ENCODE measurements around the gene GRIK4. TPM values are rescaled to one million over a fixed set of nuclear protein-coding genes. Genes with fewer than 3 reads are reported as not detected.

GRIK4 gene
- total and polyA plus RNA-seq, 2 donors (not counting 1 experiment from before 2014, with no cell fraction given), result 0.12 to 0.27 TPM

DNA sequence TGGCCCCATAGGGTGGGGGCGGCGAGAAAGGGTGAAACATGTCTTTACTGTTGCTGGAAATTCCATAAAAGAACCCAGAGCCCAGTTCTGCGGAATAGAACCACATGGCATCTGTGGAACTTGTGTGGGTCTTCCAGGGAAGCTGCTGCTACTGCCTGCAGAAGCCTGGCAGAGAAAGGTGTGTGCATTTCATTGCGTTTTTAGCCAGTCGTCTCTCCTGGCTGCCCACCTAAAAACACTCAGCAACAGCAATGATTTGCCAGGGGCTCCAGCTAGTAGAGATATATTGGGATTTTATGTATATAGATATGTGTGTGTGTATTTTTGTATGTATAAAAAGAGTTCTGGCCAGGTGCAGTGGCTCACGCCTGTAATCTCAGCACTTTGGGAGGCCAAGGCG is 385.1 kb downstream of the GRIK4 start:
- Histone ChIP-seq H3K4me1 (ENCODE audit: control insufficient read depth in 2 of 2, insufficient read depth in 2 of 2, low read length in 2 of 2) (no peaks in the 10 kb centered on the region), H2AFZ (ENCODE audit: insufficient read depth, low read depth, low read length, poor library complexity, severe bottlenecking) (no peak overlapping the region), H3K36me3 (replicated peaks in 1 of 2; ENCODE audit: control extremely low read depth in 1 of 2, control insufficient read depth in 1 of 2, extremely low read depth in 1 of 2, insufficient read depth in 2 of 2, low read length in 1 of 2) (no peaks in the 10 kb centered on the region), H3K27ac (ENCODE audit: low read length in 2 of 2) (no peak overlapping the region), H3K9me3 (ENCODE audit: control extremely low read depth in 1 of 3, control insufficient read depth in 2 of 3, insufficient read depth in 1 of 3, low read length in 2 of 3) (no peaks in the 10 kb centered on the region), H3K9ac (ENCODE audit: low read length) (no peak overlapping the region), H3K79me2 (ENCODE audit: control insufficient read depth, insufficient read depth, low read length) (no peaks in the 10 kb centered on the region), H3K27me3 (replicated peaks in 1 of 4; ENCODE audit: control extremely low read depth in 1 of 4, control insufficient read depth in 3 of 4, insufficient read depth in 4 of 4, low read length in 3 of 4) (no peaks in the 10 kb centered on the region), H3K4me3 (ENCODE audit: control extremely low read depth in 1 of 5, extremely low read depth in 1 of 5, insufficient read depth in 1 of 5, low read depth in 2 of 5, low read length in 4 of 5) (no peak overlapping the region), H3K4me2 (replicated peaks; ENCODE audit: low read depth, low read length, poor library complexity, severe bottlenecking) (no peak overlapping the region), H4K20me1 (ENCODE audit: control insufficient read depth, insufficient read depth, low read length, poor library complexity, severe bottlenecking) (no peaks in the 10 kb centered on the region)
- TF ChIP-seq EZH2 (IDR thresholded peaks at IDR 0.05; ENCODE audit: borderline replicate concordance, insufficient read depth, low read depth, low read length, poor library complexity, severe bottlenecking), result no peak
- TF ChIP-seq, protein P1, sequence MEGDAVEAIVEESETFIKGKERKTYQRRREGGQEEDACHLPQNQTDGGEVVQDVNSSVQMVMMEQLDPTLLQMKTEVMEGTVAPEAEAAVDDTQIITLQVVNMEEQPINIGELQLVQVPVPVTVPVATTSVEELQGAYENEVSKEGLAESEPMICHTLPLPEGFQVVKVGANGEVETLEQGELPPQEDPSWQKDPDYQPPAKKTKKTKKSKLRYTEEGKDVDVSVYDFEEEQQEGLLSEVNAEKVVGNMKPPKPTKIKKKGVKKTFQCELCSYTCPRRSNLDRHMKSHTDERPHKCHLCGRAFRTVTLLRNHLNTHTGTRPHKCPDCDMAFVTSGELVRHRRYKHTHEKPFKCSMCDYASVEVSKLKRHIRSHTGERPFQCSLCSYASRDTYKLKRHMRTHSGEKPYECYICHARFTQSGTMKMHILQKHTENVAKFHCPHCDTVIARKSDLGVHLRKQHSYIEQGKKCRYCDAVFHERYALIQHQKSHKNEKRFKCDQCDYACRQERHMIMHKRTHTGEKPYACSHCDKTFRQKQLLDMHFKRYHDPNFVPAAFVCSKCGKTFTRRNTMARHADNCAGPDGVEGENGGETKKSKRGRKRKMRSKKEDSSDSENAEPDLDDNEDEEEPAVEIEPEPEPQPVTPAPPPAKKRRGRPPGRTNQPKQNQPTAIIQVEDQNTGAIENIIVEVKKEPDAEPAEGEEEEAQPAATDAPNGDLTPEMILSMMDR (IDR thresholded peaks at IDR 0.05), result no peak
- ATAC-seq (ENCODE audit: low read depth) (no peak), DNase-seq (no peak)
- Mint-ChIP-seq H3K4me3 (no peak overlapping the region), H3K9me3 (ENCODE audit: insufficient read depth) (no peaks in the 10 kb centered on the region), H3K4me1 (no peaks in the 10 kb centered on the region), H3K27ac (no peak overlapping the region), H3K27me3 (peaks cover 16% of the 10 kb centered on the region)
- 96% methylated on average over 6 of the region's 7 CpGs for WGBS (ENCODE audit: insufficient coverage)
- intact Hi-C loops (cut with micrococcal nuclease), result no loop called here
- POLR2A ChIA-PET, result no interaction called here
- CTCF ChIA-PET, result no interaction called here

DNA sequence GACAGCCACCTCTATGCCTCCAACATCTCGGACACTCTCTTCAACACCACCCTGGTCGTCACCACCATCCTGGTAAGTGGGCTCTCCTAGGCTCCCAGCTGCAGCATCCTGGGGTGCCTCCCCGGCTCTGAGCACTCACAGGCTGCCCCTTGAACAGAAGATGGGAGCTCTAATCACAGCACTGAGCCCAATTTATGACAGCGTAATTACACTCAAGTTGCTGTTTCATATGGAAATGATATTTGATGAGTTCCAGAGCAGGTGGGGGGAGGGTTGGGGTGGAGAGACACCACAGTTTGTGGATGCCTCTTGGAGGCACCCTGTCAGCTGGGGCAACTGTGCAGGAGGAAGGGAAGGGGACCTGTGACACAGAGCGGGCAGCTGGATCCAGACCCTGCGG is 387.0 kb downstream of the GRIK4 start:
- TF ChIP-seq EZH2 (IDR thresholded peaks at IDR 0.05; ENCODE audit: borderline replicate concordance, insufficient read depth, low read depth, low read length, poor library complexity, severe bottlenecking), result no peak
- TF ChIP-seq, protein P1 (IDR thresholded peaks at IDR 0.05), result no peak
- no peaks in the 10 kb centered on the region for H3K4me1 ChIP-seq (ENCODE audit: control insufficient read depth in 2 of 2, insufficient read depth in 2 of 2, low read length in 2 of 2)
- no peaks in the 10 kb centered on the region for H3K4me1 Mint-ChIP-seq

More for the DNA sequence above, 387.0 kb downstream of the GRIK4 start:
- ChIA-PET CTCF (no interaction called here), POLR2A (no interaction called here)
- Histone ChIP-seq H3K79me2 (ENCODE audit: control insufficient read depth, insufficient read depth, low read length) (no peaks in the 10 kb centered on the region), H3K9ac (ENCODE audit: low read length) (no peak overlapping the region), H4K20me1 (ENCODE audit: control insufficient read depth, insufficient read depth, low read length, poor library complexity, severe bottlenecking) (no peaks in the 10 kb centered on the region), H3K36me3 (replicated peaks in 1 of 2; ENCODE audit: control extremely low read depth in 1 of 2, control insufficient read depth in 1 of 2, extremely low read depth in 1 of 2, insufficient read depth in 2 of 2, low read length in 1 of 2) (no peaks in the 10 kb centered on the region), H3K4me2 (replicated peaks; ENCODE audit: low read depth, low read length, poor library complexity, severe bottlenecking) (no peak overlapping the region), H2AFZ (ENCODE audit: insufficient read depth, low read depth, low read length, poor library complexity, severe bottlenecking) (no peak overlapping the region), H3K4me3 (ENCODE audit: control extremely low read depth in 1 of 5, extremely low read depth in 1 of 5, insufficient read depth in 1 of 5, low read depth in 2 of 5, low read length in 4 of 5) (no peak overlapping the region), H3K9me3 (ENCODE audit: control extremely low read depth in 1 of 3, control insufficient read depth in 2 of 3, insufficient read depth in 1 of 3, low read length in 2 of 3) (no peaks in the 10 kb centered on the region), H3K27me3 (replicated peaks in 1 of 4; ENCODE audit: control extremely low read depth in 1 of 4, control insufficient read depth in 3 of 4, insufficient read depth in 4 of 4, low read length in 3 of 4) (no peaks in the 10 kb centered on the region), H3K27ac (ENCODE audit: low read length in 2 of 2) (no peak overlapping the region)
- intact Hi-C loops (cut with micrococcal nuclease), result no loop called here
- Mint-ChIP-seq H3K27me3 (peaks cover 12% of the 10 kb centered on the region), H3K4me3 (no peak overlapping the region), H3K27ac (no peak overlapping the region), H3K9me3 (ENCODE audit: insufficient read depth) (no peaks in the 10 kb centered on the region)
- DNase-seq, result no peak
- no peak for ATAC-seq (ENCODE audit: low read depth)
- WGBS (ENCODE audit: insufficient coverage), result 79% methylated on average over 4 of the region's 6 CpGs
